Measurements from ENCODE around the gene CCDC30.

GRCh38 chr1:42670425-42670824 lies 207.3 kb downstream of the CCDC30 start:
- no peak for TF ChIP-seq CTCF (IDR thresholded peaks at IDR 0.05)
- TF ChIP-seq POLR2A (IDR thresholded peaks at IDR 0.05) = no peak

Data from vagina (tissue), 2 donors.